GM21515 (cell line): Measurements from ENCODE around the gene COL4A1.

Experiments
- ATAC-seq: cut with Tn5 transposase; IDR thresholded peaks from one replicate; pipeline ENCODE4 v1.9.1; 2021; ENCODE audit not compliant: unreplicated experiment

COL4A1 gene

GRCh38 chr13:110225609-110226574 is 81.1 kb downstream of the COL4A1 start:
- ATAC-seq = no peak

GRCh38 chr13:110225003-110225402 is 82.0 kb downstream of the COL4A1 start:
- no peak for ATAC-seq

GRCh38 chr13:110224519-110224918 is 82.4 kb downstream of the COL4A1 start:
- ATAC-seq = no peak

GRCh38 chr13:110221406-110222117 is 85.4 kb downstream of the COL4A1 start:
- no peak for ATAC-seq

- ATAC-seq = no peak
Observed at GRCh38 chr13:110220471-110220870, 86.5 kb downstream of the COL4A1 start.

GRCh38 chr13:110218581-110219201 is 88.3 kb downstream of the COL4A1 start:
- no peak for ATAC-seq

- ATAC-seq = no peak
Observed at GRCh38 chr13:110217811-110218210, 89.1 kb downstream of the COL4A1 start.

GRCh38 chr13:110217085-110217484 is 89.9 kb downstream of the COL4A1 start:
- ATAC-seq = no peak

- ATAC-seq = no peak
Observed at GRCh38 chr13:110216398-110217041, 90.4 kb downstream of the COL4A1 start.

GRCh38 chr13:110216006-110216397 is 91.0 kb downstream of the COL4A1 start:
- no peak for ATAC-seq

GRCh38 chr13:110215606-110216005 is 91.4 kb downstream of the COL4A1 start:
- ATAC-seq = no peak

GRCh38 chr13:110214637-110215036 is 92.3 kb downstream of the COL4A1 start:
- ATAC-seq = no peak

- ATAC-seq = no peak
Observed at GRCh38 chr13:110213461-110214074, 93.4 kb downstream of the COL4A1 start.

- no peak for ATAC-seq
Observed at GRCh38 chr13:110212529-110212928, 94.4 kb downstream of the COL4A1 start.

- no peak for ATAC-seq
Observed at GRCh38 chr13:110211735-110212134, 95.2 kb downstream of the COL4A1 start.

GRCh38 chr13:110211046-110211445 is 95.9 kb downstream of the COL4A1 start:
- ATAC-seq = no peak

- no peak for ATAC-seq
Observed at GRCh38 chr13:110210604-110210985, 96.4 kb downstream of the COL4A1 start.

- no peak for ATAC-seq
Observed at GRCh38 chr13:110209950-110210603, 96.9 kb downstream of the COL4A1 start.

GRCh38 chr13:110208116-110208515 is 98.8 kb downstream of the COL4A1 start:
- ATAC-seq = no peak

- ATAC-seq = no peak
Observed at GRCh38 chr13:110206996-110207395, 100.0 kb downstream of the COL4A1 start.
